Esophagus squamous epithelium (tissue), 5 donors: ENCODE measurements around the gene PSMC4. TPM values are rescaled to one million over a fixed set of nuclear protein-coding genes. Genes with fewer than 3 reads are reported as not detected.

ENCODE experiments used
- DNase-seq: peaks from one replicate; lab custom pipeline; 2025; lab: John Stamatoyannopoulos, UW
- H3K27ac ChIP-seq, 4 donors: fragments of 200-600 bp; sonication (generic); one replicate each; pipeline ENCODE4 v1.5.1; 2016 to 2019; ENCODE audit warnings: mild to moderate bottlenecking in 1 of 4
- H3K27me3 ChIP-seq, 4 donors: fragments of 200-600 bp; sonication (generic); 1 replicate in 3 of 4; 2 replicates in 1 of 4; pipeline versions ENCODE4 v1.5.1 to v1.6.0; 2017 to 2021; ENCODE audit warnings: antibody characterized with exemption in 1 of 4
- H3K36me3 ChIP-seq, 3 donors: fragments of 200-600 bp; sonication (generic); one replicate each; pipeline ENCODE4 v1.5.1; 2016 to 2019
- H3K4me1 ChIP-seq, 3 donors: fragments of 200-600 bp; sonication (generic); one replicate each; pipeline ENCODE4 v1.5.1; 2017 to 2019
- H3K4me3 ChIP-seq, 4 donors: fragments of 200-600 bp; sonication (generic); 1 replicate in 3 of 4; 2 replicates in 1 of 4; pipeline ENCODE4 v1.5.1; 2016 to 2019; ENCODE audit warnings: mild to moderate bottlenecking in 2 of 4, moderate library complexity in 1 of 4
- H3K9me3 ChIP-seq, 3 donors: fragments of 200-600 bp; sonication (generic); one replicate each; pipeline ENCODE4 v1.5.1; 2016 to 2019
- CTCF ChIP-seq, 6 experiments: fragments of 450-650 bp in 4 of 6; fragments of 200-600 bp in 2 of 6; sonication (generic) in 2 of 6; IDR thresholded peaks; one replicate each; pipeline ENCODE4 v1.5.1; 2016 to 2019; ENCODE audit warnings: antibody characterized with exemption in 6 of 6, mild to moderate bottlenecking in 4 of 6, moderate library complexity in 4 of 6
- POLR2A ChIP-seq, 4 donors: fragments of 450-650 bp; IDR thresholded peaks; one replicate each; pipeline ENCODE4 v1.6.1; 2017; ENCODE audit warnings: antibody characterized with exemption in 4 of 4, mild to moderate bottlenecking in 4 of 4, moderate library complexity in 3 of 4
- WGBS, 2 donors: methylation state at CpG; one replicate each; pipeline ENCODE4 v1.1.5; 2018; 5-methylcytosine and 5-hydroxymethylcytosine counted together
- intact Hi-C: fragments of 100-400 bp; cut with DNase I; formaldehyde crosslinking; loops from one replicate; pipeline ENCODE4 v1.15.0; 2022
- total RNA-seq, 4 donors: library from RNA; depleted of rRNA; stranded (reverse); fragments of >200 nt; gene quantifications; one replicate each; pipeline ENCODE4 v1.1.0, GENCODE V29; 2016
- donor health status: DM: yes; HTN: yes; CAD: no.

The PSMC4 gene
- total RNA-seq, 4 donors from 2014 or later: 80.1 to 112 (median 94.8) TPM

GRCh38 chr19:39968789-39969188 lies 2.2 kb upstream of the PSMC4 start:
- intact Hi-C loops: no loop called here
- Histone ChIP-seq H3K9me3 (no peaks in the 10 kb centered on the region), H3K36me3 (peaks cover 3 to 17% (median 4%) of the 10 kb centered on the region in 3 donors), H3K27me3 (no peaks in the 10 kb centered on the region), H3K4me3 (no peak overlapping the region), H3K27ac (peak overlapping the region; percentile 53 to 95 (median 94)), H3K4me1 (peaks cover 18 to 30% (median 19%) of the 10 kb centered on the region in 3 donors)
- no peak for DNase-seq
- no peak for TF ChIP-seq POLR2A (IDR thresholded peaks at IDR 0.05)
- TF ChIP-seq CTCF (IDR thresholded peaks at IDR 0.05): no peak
- 90 to 93% methylated on average over 5 to 12 of the region's 15 CpGs for WGBS, 2 donors

GRCh38 chr19:39969266-39969665 lies 1.7 kb upstream of the PSMC4 start:
- no peaks in the 10 kb centered on the region for H3K9me3 ChIP-seq
- peak overlapping the region in 2 of 4 donors; percentile 83 to 87 for H3K4me3 ChIP-seq
- H3K36me3 ChIP-seq: peaks cover 7 to 22% (median 8%) of the 10 kb centered on the region in 3 donors
- 47 to 53% methylated on average over 6 of the region's 6 CpGs for WGBS, 2 donors
- H3K27ac ChIP-seq: peak overlapping the region; percentile 94 to 95 (median 94)
- no peak for TF ChIP-seq POLR2A (IDR thresholded peaks at IDR 0.05)
- no peak for TF ChIP-seq CTCF (IDR thresholded peaks at IDR 0.05)
- H3K4me1 ChIP-seq: peaks cover 18 to 30% (median 19%) of the 10 kb centered on the region in 3 donors
- intact Hi-C loops: no loop called here
- no peak for DNase-seq
- H3K27me3 ChIP-seq: no peaks in the 10 kb centered on the region

- TF ChIP-seq POLR2A (IDR thresholded peaks at IDR 0.05) (no peak), CTCF (IDR thresholded peaks at IDR 0.05) (no peak)
- peaks cover 18 to 30% (median 19%) of the 10 kb centered on the region in 3 donors for H3K4me1 ChIP-seq
- 49 to 53% methylated on average over 12 to 13 of the region's 13 CpGs for WGBS, 2 donors
- H3K36me3 ChIP-seq: peaks cover 12 to 28% (median 14%) of the 10 kb centered on the region in 3 donors
- peak overlapping the region; percentile 94 to 95 (median 94) for H3K27ac ChIP-seq
- no peak for DNase-seq
- intact Hi-C loops: no loop called here
- H3K4me3 ChIP-seq: peak overlapping the region; percentile 65 to 87 (median 81)
- no peaks in the 10 kb centered on the region for H3K27me3 ChIP-seq
- no peaks in the 10 kb centered on the region for H3K9me3 ChIP-seq
These were observed 1.1 kb upstream of the PSMC4 start for GRCh38 chr19:39969681-39970424.

GRCh38 chr19:39970425-39970674 lies 615 bp upstream of the PSMC4 start:
- Histone ChIP-seq H3K27ac (peak overlapping the region; percentile 94 to 95 (median 94)), H3K27me3 (no peaks in the 10 kb centered on the region), H3K4me3 (peak overlapping the region; percentile 65 to 87 (median 81)), H3K9me3 (no peaks in the 10 kb centered on the region), H3K36me3 (peaks cover 13 to 33% (median 16%) of the 10 kb centered on the region in 3 donors), H3K4me1 (peaks cover 18 to 30% (median 19%) of the 10 kb centered on the region in 3 donors)
- no peak for DNase-seq
- intact Hi-C loops: no loop called here
- WGBS, 2 donors: 0 to 20% methylated on average over 1 to 6 of the region's 11 CpGs
- TF ChIP-seq CTCF (IDR thresholded peaks at IDR 0.05) (no peak), POLR2A (IDR thresholded peaks at IDR 0.05) (no peak)

GRCh38 chr19:39971380-39972035 lies 543 bp downstream of the PSMC4 start:
- intact Hi-C loops: no loop called here
- DNase-seq: no peak

More at GRCh38 chr19:39971380-39972035, 543 bp downstream of the PSMC4 start:
- 3 to 5% methylated on average over 8 to 21 of the region's 21 CpGs for WGBS, 2 donors
- Histone ChIP-seq H3K9me3 (no peaks in the 10 kb centered on the region), H3K4me3 (peak overlapping the region; percentile 65 to 87 (median 81)), H3K36me3 (peaks cover 13 to 45% (median 16%) of the 10 kb centered on the region in 3 donors), H3K27me3 (no peaks in the 10 kb centered on the region), H3K27ac (peak overlapping the region; percentile 94 to 95 (median 94)), H3K4me1 (peaks cover 18 to 30% (median 19%) of the 10 kb centered on the region in 3 donors)
- TF ChIP-seq POLR2A (IDR thresholded peaks at IDR 0.05) (no peak), CTCF (IDR thresholded peaks at IDR 0.05) (no peak)
